H1 (cell line): Measurements from ENCODE around the gene REC8.

Source experiments
- CTCF ChIP-seq, 3 experiments: IDR thresholded peaks; 1 replicate in 2 of 3; 2 replicates in 1 of 3; pipeline versions ENCODE4 v1.5.1 to v1.6.1; 2011; ENCODE audit warnings: low read length in 3 of 3, mild to moderate bottlenecking in 3 of 3, inconsistent platforms in 2 of 3, low read depth in 1 of 3, moderate library complexity in 1 of 3; ENCODE audit not compliant: insufficient read depth in 1 of 3; ENCODE audit errors: control extremely low read depth in 1 of 3
- SIX5 ChIP-seq: IDR thresholded peaks from 2 replicates; pipeline ENCODE4 v1.6.1; 2011; ENCODE audit warnings: mild to moderate bottlenecking, low read depth, low read length
- SP1 ChIP-seq: IDR thresholded peaks from 2 replicates; pipeline ENCODE4 v1.6.1; 2011; ENCODE audit warnings: low read depth, low read length

- TF ChIP-seq CTCF (IDR thresholded peaks at IDR 0.05; ENCODE audit: control extremely low read depth in 1 of 3, insufficient read depth in 1 of 3, low read depth in 1 of 3, low read length in 3 of 3) (no peak), SIX5 (no peak), SP1 (no peak)
Observed at GRCh38 chr14:24167469-24168114, 4.3 kb upstream of the REC8 start.
